Activated CD4-positive, alpha-beta T cell treated with anti-CD3 and anti-CD28 coated beads, Interleukin-2, amount 50 U/mL, for 24 hours (primary cell): ENCODE data around the gene TMEM97.

Experiments
- DNase-seq, 2 donors: peaks; one replicate each; pipeline ENCODE4 v3.0.0-alpha.2; 2020; ENCODE audit warnings: low read depth in 1 of 2, low spot score in 1 of 2

The TMEM97 gene

DNA sequence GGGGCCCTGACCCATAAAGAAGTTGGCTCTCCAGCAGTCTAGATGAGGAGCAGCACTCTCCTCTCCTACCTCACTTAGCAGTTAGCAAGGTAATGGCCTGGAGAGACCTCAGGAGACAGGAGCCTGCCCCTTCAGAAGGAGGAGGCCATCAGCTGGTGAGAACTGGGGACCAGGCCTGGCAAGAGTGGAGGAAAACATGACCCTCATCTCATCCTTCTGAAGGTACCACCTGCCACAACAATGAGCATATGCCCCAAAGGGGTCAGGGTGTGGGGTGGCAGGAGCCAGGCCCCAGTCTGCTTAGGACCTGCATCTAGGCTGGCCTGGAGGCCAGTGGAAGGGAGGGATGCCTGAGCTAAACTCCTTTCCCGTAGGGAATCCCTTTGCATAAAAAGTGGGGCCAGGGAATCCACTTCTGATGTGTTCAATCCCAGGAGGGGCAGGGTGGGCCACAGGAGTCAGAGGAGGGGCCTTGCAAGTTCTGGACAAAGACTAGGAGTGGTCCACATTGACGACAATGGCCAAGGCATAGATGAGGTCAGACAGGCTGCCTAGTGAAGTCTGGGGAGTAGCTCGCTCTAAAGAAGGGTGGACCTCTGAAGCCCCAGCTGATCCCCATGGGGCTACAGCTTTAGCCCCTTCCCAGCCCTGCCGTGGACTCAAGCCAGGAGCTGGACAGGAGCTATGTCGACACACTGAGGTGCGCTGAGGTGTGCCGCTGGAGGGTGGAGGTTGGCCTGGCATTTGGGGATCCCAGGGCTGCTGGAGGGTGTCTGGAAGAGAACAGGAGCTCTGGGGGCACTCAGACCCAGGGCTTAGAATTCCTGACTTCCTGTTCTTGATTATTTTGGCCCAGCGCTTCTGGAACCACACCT, 45.0 kb downstream of the TMEM97 start:
- DNase-seq = no peak

DNA sequence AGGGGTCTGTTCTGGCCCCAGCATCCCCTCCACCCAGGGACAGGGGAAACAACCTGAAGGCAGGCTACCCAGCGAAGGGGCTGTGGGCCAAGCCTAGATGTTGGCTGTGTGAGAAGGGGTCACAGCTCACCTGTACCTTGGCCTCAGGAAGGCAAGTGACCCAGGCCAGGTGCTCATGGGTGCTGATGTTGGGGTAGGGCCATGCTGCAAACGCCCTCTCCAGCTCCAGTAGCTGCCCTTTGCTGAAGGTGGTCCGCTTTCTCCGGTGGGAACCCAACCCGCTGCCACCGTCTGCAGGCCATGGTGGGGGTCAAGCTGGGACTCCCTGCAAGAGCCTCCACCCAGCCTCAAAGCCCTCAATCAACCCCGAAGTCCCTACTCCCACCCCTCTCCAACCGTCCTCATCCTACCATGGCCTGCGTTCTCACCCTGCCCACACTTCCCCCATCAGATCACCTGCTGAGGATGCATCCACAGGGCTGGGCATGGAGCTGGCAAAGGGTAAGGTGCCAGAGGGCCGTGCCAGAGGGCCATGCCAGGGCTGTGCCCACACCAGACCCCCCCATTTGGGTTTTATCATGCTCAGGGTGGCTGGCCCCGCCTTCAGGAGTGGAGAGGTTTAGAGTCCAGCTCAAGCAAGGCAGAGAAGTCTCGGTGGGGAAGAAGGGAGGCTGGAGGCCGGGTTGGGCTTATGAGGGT, 45.8 kb downstream of the TMEM97 start, which contains the start of gene SEBOX:
TSS of gene SEBOX (minus strand) at position 535 of the 699 bp plus-strand sequence. CDS start at position 487, 48 bp downstream.
- no peak for DNase-seq

DNA sequence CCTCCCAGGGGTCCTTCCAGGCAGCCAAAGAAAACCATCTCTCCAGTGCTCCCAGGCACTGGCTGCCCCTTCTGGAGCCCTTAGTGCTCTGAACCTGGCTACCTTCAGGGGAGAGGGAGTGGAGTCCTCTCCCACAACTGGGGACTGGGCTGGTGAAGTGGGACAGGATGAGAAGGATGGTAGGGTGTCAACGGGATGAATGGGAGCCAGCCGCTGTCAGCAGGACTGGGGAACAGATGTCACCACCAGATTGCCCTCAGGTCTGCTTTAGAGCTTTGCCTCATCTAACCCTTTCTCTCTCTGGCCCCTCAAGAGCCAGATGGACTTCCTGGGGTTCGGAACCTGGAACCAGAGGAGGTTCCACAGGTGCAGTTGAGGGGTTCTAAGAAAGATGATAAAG, 46.5 kb downstream of the TMEM97 start:
- no peak for DNase-seq

DNA sequence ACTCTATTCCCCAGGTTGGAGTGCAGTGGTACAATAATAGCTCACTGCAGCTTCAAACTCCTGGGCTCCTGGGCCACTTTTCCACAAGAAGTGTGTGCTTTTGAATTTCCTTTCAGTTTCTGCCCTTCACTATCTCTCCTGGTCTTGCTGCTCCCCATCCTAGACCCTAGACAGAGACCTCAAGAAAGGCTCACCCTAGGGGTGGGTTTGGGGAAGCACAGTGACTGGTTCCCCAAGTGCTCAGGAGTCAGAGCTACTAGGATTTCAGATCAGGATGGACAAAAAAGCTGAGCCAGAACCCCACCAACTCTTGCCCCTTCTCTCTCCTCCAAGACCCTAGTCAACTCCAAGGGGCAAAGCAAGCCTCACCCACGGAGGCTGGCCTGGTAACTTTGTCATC, 47.6 kb downstream of the TMEM97 start:
- DNase-seq = no peak

DNA sequence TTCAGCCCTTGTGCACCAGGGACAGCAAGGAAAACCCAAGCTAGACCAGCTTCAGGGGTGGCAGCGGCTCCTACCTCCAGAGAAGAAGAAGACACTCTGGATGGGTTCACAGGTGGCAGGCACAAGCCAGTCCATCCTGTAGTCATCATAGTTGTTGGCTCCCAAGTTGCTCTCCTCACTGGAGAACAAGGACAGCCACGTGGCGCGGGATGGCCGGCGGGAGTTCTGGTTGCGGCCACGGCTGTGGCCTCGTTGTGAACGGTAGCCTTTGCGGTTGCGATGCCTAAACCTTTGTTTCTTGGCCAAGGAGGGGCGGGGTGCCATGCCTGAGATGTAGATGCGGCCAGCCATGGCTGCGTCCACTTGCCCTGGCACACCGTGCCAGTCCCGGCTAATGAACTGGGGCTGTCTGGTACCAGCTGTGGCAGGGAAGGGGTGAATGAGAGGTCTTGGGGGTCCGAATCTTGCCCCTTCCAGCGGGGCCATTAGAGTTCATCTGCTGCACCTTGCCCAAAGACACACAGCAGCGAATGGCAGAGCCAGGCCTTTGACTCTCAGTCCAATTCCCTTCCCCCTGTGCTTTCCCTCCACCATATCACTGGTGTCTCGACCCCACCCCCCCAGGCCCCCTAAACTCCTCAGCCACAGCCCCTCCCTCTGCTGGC, 48.8 kb downstream of the TMEM97 start:
- no peak for DNase-seq

DNA sequence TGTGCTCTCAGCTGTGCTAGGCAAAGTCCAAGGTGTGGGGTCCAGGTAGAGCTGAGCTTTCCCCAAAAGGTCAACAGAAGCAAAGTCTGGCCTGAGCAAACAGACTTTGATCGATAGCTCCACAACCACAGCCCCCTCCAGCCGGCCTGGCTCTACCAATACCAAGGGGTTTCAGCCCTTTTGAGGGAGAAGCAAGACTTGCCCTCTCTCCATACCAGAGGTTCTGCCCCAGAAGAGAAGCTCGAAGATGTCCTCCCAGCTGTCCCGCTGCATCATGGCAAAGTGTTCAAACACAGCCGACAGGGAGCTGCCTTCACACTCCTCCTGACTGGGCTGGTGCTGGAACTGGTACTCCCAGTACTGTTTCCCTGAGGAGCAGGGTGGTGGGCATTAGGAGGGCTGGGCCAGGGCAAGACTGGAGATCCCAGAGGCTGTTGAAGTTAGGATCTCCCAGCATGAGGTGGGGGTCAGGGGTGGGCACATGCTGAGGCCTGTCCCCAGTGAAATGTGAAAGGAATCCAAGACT, 49.4 kb downstream of the TMEM97 start:
- no peak for DNase-seq

DNA sequence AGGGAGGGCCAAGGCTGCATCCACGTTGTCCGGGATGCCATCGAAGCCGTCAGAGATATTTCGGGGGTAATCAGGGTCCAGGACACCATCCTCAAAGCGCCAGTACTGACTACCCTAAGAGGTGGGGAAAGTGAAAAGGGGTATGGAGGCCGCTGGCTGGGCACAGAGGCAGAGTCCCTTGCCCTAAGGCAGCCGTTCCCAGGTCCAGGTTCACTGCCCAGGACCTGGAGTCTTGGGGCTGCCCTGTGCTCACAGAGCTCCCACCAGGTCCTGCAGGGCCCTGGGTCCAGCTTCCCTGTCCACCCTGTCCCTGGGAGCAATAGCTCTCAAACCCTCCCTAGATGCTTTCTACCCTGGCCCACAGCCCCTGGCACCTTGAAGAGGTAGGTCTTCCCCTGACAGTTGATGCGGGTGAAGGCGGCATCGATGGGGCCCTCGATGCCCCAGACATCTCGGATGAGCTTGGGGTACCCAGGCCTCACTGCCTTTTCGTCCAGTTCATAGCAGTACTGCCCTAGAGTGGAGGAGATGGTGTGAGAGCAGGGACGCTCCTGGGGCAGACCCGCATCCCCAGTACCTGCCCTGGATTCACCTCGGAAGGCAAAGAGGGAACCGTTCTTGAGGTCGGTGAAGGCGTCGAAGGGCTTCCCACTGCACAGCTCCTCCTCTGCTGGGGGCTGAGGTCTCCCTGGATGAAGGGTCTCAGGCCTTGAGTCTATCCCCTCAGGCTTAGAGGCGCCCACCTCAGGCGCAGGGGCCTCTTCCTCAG, 50.1 kb downstream of the TMEM97 start:
- no peak for DNase-seq

DNA sequence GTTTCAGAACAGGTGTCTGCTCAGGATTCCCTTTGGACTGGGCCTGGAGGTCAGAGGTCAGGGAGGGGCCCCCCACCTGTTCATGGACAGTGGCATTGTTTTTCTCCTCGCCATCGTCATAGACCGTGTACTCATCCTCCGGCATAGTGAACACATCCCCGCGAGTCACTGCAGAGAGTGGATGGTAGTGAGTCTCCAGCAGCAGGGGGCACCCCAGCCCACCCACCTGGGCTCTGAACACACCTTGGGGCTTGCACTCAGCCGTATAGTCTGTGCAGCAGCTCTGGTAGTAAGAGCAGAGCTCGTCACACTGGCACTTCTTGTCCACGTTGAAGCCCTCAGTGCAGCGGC, 50.7 kb downstream of the TMEM97 start:
- DNase-seq = no peak

DNA sequence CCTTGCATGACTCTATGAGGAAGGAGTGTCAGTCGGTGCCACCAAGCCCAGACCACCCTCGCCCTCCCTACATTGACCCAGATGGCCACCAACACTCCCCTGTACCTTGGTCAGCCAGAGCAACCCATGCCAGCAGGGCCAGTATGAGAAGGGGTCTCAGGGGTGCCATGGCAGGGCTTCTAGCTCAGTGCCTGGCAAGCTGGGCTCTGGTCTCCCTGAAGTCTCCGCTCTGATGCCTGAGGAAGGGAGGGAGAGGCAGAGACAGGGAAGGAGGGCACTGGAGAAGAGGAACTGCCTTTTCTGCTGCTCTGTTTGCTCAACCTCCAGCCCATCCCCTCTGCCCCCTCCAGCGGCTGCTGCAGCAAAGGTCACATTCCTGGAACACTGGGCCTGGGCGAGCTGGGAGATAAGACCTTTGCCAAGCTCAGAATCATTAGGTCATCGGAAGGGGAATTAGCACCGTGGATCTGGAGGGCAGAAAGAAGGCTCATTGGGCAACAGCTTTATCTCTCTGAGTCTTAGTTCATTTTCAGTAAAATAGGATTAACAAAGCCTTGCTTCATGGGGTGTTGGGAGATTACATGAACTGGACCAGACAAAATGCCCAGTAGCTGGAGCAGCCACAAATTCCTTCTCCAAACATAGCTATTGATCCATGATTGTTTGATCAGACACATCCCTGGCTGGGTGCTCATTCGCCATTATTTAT, 51.2 kb downstream of the TMEM97 start, which contains the start of gene VTN:
TSS of gene VTN (minus strand) at position 273 of the 709 bp plus-strand sequence. CDS start at position 169, 104 bp downstream.
- no peak for DNase-seq

DNA sequence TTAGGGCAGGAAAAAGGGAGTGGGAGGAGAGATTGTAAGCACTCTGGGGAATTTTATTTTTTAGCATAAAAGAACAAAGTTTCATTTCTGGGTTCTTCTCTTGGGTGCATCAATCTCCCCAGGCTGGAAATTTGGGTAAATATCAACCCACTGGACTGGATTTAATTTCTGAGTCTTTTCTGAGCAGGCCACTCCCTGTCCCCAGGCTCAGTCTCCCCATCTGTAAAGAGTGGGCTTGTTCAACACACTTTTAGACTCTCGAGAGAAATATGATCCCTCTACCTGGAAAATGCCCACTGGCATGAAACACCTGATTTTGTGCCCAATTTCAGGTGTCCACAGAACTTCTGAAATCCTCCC, 51.7 kb downstream of the TMEM97 start:
- DNase-seq = no peak

DNA sequence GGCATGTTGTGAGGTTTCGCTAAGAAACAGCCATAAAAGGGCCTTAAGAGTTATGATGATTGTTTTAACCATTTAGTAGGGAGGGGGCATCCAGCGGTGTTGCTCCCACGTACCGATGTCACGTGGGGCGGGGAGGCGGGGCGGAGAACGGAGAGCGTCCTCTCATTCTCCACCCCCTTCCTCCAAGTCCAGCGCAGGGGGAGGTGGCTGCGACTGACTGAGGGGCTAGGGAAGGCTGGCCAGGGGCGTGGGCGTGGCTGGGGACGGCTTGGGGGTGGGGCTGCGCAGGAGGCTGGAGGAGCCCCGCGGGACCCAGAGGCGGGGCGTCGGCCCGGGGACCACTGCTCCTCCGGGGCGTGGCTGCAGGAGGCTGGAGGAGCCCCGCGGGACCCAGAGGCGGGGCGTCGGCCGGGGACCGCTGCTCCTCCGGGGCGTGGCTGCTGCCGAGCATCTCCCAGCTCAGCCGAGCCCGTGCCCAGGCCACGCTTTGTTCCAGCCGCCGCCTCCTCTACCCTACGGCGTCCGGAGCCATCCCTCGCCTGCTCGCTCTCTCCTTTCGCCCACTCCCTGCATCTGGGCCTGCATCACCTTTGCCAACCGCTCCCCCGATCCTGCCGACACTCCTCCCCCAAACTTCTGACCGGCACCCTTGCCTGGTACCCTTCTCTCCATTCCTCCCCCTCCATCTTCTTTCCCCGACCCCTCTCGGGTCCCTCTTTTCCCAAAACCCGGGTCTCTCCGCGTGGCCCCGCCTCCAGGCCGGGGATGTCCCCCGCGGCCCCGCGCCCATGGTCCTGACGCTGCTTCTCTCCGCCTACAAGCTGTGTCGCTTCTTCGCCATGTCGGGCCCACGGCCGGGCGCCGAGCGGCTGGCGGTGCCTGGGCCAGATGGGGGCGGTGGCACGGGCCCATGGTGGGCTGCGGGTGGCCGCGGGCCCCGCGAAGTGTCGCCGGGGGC, 52.5 kb downstream of the TMEM97 start, which contains the start of gene SARM1:
TSS of gene SARM1 (plus strand) at position 450 of the 958 bp plus-strand sequence. CDS start at position 789, 339 bp downstream.
- peak; percentile 71 to 79 for DNase-seq

DNA sequence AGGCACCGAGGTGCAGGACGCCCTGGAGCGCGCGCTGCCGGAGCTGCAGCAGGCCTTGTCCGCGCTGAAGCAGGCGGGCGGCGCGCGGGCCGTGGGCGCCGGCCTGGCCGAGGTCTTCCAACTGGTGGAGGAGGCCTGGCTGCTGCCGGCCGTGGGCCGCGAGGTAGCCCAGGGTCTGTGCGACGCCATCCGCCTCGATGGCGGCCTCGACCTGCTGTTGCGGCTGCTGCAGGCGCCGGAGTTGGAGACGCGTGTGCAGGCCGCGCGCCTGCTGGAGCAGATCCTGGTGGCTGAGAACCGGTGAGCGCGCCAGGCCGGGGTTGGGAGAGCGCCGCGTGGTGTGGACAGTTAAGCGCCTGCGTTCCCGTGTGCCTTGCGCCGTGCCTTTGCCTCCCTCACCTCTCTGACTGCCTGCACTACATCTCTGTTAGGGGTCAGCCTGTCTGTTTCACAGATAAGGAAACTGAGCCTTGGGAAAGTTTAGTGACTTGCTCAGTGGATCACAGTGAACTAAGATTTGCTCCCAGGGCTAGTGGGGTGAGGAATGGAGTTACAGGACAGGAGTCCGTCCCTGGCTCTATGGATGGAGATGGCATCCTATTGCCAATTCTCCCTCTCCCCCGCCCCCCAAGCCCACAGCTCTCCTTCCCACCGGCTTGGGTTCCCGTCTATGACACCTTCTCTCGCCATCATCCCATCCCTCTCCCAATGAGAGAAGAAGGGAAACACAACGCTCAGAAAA, 53.4 kb downstream of the TMEM97 start:
- DNase-seq = no peak

DNA sequence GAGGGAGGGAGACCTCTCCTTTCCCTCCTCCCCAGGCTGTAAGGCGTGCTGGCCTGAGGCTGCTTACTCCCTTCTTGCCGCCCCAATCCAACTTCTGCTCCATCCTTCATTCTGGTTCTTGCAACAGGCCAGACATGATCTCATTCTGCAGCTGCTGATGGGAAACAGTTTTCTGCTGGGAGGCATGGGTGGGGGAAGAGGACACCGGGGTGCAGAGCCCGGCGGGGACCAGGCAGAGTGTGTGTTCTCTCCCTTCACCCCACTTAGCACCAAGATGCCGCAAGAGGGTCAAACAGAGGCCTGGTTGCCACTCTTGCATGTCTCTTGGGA, 53.9 kb downstream of the TMEM97 start:
- DNase-seq = no peak
